ENCODE results near the gene ARL14EP. TPM values are rescaled to one million over a fixed set of nuclear protein-coding genes. Genes with fewer than 3 reads are reported as not detected.
A peak's percentile ranks its signal among the peaks of the same experiment; 100 is the strongest.

Gene ARL14EP
- total RNA-seq, 1 donor from 2014 or later: 54.8 TPM

DNA sequence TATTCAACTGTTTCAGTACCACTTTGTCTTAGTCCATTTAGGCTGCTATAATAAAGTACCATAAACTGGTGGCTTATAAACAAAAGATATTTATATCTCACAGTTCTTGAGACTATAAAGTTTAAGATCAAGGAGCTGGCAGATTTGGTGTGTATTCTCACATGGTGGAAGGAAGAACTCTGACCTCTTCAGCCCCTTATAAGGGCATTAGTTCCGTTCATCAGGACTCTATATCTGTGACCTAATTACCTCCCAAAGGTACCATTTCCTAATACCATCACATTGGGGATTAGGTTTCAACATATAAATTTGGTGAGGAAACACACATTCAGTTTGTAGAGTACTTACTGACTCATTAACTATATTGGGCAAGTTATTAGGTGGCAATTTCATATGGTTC lies 10.7 kb upstream of the ARL14EP start:
- no peaks in the 10 kb centered on the region for H3K4me1 ChIP-seq
- H3K27ac ChIP-seq: no peak overlapping the region
- no peaks in the 10 kb centered on the region for H3K79me2 ChIP-seq (ENCODE audit: low read depth)
- H3K9me3 ChIP-seq (ENCODE audit: low read depth): no peaks in the 10 kb centered on the region
- no peaks in the 10 kb centered on the region for H3F3A ChIP-seq (ENCODE audit: low read depth)
- H3K4me1 Mint-ChIP-seq: no peaks in the 10 kb centered on the region
- H3K27ac Mint-ChIP-seq: no peak overlapping the region
- H3K9me3 Mint-ChIP-seq: peaks cover 2% of the 10 kb centered on the region
- H3K9ac ChIP-seq: no peak overlapping the region
- no peak overlapping the region for H3K4me3 ChIP-seq
- H4K20me1 ChIP-seq (ENCODE audit: low read depth): no peaks in the 10 kb centered on the region
- peaks cover 25% of the 10 kb centered on the region for H3K27me3 ChIP-seq
- H2AFZ ChIP-seq (replicated peaks): no peak overlapping the region
- no peak overlapping the region for H3K4me3 Mint-ChIP-seq
- TF ChIP-seq EZH2 (IDR thresholded peaks at IDR 0.05) (no peak), EZH2phosphoT487 (IDR thresholded peaks at IDR 0.05) (no peak)
- TF ChIP-seq, protein P1, sequence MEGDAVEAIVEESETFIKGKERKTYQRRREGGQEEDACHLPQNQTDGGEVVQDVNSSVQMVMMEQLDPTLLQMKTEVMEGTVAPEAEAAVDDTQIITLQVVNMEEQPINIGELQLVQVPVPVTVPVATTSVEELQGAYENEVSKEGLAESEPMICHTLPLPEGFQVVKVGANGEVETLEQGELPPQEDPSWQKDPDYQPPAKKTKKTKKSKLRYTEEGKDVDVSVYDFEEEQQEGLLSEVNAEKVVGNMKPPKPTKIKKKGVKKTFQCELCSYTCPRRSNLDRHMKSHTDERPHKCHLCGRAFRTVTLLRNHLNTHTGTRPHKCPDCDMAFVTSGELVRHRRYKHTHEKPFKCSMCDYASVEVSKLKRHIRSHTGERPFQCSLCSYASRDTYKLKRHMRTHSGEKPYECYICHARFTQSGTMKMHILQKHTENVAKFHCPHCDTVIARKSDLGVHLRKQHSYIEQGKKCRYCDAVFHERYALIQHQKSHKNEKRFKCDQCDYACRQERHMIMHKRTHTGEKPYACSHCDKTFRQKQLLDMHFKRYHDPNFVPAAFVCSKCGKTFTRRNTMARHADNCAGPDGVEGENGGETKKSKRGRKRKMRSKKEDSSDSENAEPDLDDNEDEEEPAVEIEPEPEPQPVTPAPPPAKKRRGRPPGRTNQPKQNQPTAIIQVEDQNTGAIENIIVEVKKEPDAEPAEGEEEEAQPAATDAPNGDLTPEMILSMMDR (IDR thresholded peaks at IDR 0.05): no peak
- DNase-seq (ENCODE audit: low spot score): no peak
- no peaks in the 10 kb centered on the region for H3K27me3 Mint-ChIP-seq (ENCODE audit: insufficient read depth, low read depth)
- H3K36me3 Mint-ChIP-seq: no peaks in the 10 kb centered on the region
- no peak overlapping the region for H3K4me2 ChIP-seq
- H3K36me3 ChIP-seq: no peaks in the 10 kb centered on the region

DNA sequence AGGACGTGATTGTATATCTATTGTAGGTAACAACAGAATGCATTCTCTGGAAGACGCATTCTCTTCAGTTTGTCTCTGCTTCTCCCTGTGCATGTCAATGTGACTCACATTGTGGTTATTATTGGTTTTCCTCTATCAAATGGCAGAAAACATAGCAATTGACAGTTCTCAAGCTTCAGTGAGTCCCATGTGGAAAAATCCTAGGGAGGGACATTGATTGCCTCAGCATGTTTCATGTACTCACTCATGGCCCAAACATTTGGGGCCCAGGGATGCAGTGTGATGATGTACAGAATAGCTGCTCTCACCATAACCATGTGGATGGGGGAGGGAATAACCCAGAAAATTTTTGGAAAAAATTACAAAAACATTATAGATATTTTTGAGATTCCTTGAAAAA lies 9.3 kb upstream of the ARL14EP start:
- Histone ChIP-seq H3K4me3 (no peak overlapping the region), H3K79me2 (ENCODE audit: low read depth) (no peaks in the 10 kb centered on the region), H3K27ac (no peak overlapping the region), H3K4me1 (no peaks in the 10 kb centered on the region), H3K36me3 (no peaks in the 10 kb centered on the region), H3K9me3 (ENCODE audit: low read depth) (no peaks in the 10 kb centered on the region), H3F3A (ENCODE audit: low read depth) (no peaks in the 10 kb centered on the region), H4K20me1 (ENCODE audit: low read depth) (no peaks in the 10 kb centered on the region), H3K27me3 (peaks cover 38% of the 10 kb centered on the region), H2AFZ (replicated peaks) (no peak overlapping the region), H3K4me2 (no peak overlapping the region), H3K9ac (no peak overlapping the region)
- H3K4me1 Mint-ChIP-seq: no peaks in the 10 kb centered on the region
- no peak for DNase-seq (ENCODE audit: low spot score)
- no peaks in the 10 kb centered on the region for H3K36me3 Mint-ChIP-seq
- H3K27me3 Mint-ChIP-seq (ENCODE audit: insufficient read depth, low read depth): no peaks in the 10 kb centered on the region
- H3K9me3 Mint-ChIP-seq: peaks cover 2% of the 10 kb centered on the region
- TF ChIP-seq EZH2phosphoT487 (IDR thresholded peaks at IDR 0.05) (no peak), EZH2 (IDR thresholded peaks at IDR 0.05) (no peak)
- TF ChIP-seq, protein P1 (IDR thresholded peaks at IDR 0.05): no peak
- H3K4me3 Mint-ChIP-seq: no peak overlapping the region
- no peak overlapping the region for H3K27ac Mint-ChIP-seq

DNA sequence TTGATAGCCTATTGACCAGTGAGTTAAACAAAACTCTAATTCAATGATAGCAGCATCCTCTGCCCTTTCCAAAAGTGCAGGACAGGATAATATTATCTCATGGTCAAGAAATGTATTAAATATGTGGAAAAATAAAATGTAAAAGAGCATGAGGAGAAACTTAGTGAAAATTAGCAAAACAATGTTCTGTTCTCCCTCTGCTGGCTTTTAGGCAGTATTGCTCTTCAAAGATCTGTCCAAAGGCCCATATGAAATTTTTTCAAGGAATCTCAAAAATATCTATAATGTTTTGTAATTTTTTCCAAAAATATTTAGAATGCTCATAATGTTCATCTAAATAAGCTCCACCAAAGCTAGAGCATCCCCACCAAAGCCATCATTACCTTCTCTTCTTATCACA lies 8.3 kb upstream of the ARL14EP start:
- Histone ChIP-seq H3K9ac (no peak overlapping the region), H3K4me3 (no peak overlapping the region), H4K20me1 (ENCODE audit: low read depth) (no peaks in the 10 kb centered on the region), H3K4me1 (no peaks in the 10 kb centered on the region), H3K27me3 (peaks cover 40% of the 10 kb centered on the region), H2AFZ (replicated peaks) (no peak overlapping the region), H3K79me2 (ENCODE audit: low read depth) (no peaks in the 10 kb centered on the region), H3K9me3 (ENCODE audit: low read depth) (no peaks in the 10 kb centered on the region), H3K36me3 (no peaks in the 10 kb centered on the region), H3F3A (ENCODE audit: low read depth) (no peaks in the 10 kb centered on the region), H3K27ac (no peak overlapping the region), H3K4me2 (no peak overlapping the region)
- Mint-ChIP-seq H3K27me3 (ENCODE audit: insufficient read depth, low read depth) (no peaks in the 10 kb centered on the region), H3K27ac (no peak overlapping the region), H3K4me3 (no peak overlapping the region), H3K4me1 (no peaks in the 10 kb centered on the region), H3K36me3 (no peaks in the 10 kb centered on the region), H3K9me3 (peaks cover 2% of the 10 kb centered on the region)
- TF ChIP-seq, protein P1 (IDR thresholded peaks at IDR 0.05): peak; percentile 61
- TF ChIP-seq EZH2phosphoT487 (IDR thresholded peaks at IDR 0.05): no peak
- no peak for DNase-seq (ENCODE audit: low spot score)

All from neural progenitor cell (in vitro differentiated cells).